Measurements from ENCODE around the gene SRMS.
A peak's percentile ranks its signal among the peaks of the same experiment; 100 is the strongest.
"Not testable (repeated sequence)": the region's sequence is repeated elsewhere in the genome, so short reads cannot be mapped to it uniquely, and the experiment has no call there.

Gene SRMS

GRCh38 chr20:63522091-63522868 lies 25.3 kb downstream of the SRMS start:
- H3K4me3 Mint-ChIP-seq = peak overlapping the region; percentile 81
- no peak for ATAC-seq (replicated peaks; ENCODE audit: extremely low read depth, poor library complexity, severe bottlenecking)
- peak overlapping the region; percentile 78 for H3K27ac Mint-ChIP-seq (ENCODE audit: low read depth)
- H3K27me3 Mint-ChIP-seq = no peaks in the 10 kb centered on the region
- no peak for DNase-seq (ENCODE audit: low spot score in 2 of 2)
- H3K9me3 Mint-ChIP-seq = no peaks in the 10 kb centered on the region
- peaks cover 14% of the 10 kb centered on the region for H3K4me1 Mint-ChIP-seq
- peaks cover 33% of the 10 kb centered on the region for H3K36me3 Mint-ChIP-seq (ENCODE audit: insufficient read depth)

GRCh38 chr20:63521602-63522001 lies 25.9 kb downstream of the SRMS start:
- H3K27ac Mint-ChIP-seq (ENCODE audit: low read depth) = peak overlapping the region; percentile 78

GRCh38 chr20:63520934-63521601 lies 26.5 kb downstream of the SRMS start:
- Mint-ChIP-seq H3K4me1 (peaks cover 14% of the 10 kb centered on the region), H3K9me3 (no peaks in the 10 kb centered on the region), H3K4me3 (peak overlapping the region; percentile 81), H3K27me3 (no peaks in the 10 kb centered on the region), H3K36me3 (ENCODE audit: insufficient read depth) (peaks cover 33% of the 10 kb centered on the region), H3K27ac (ENCODE audit: low read depth) (peak overlapping the region; percentile 78)
- ATAC-seq (replicated peaks; ENCODE audit: extremely low read depth, poor library complexity, severe bottlenecking) (peak; percentile 73), DNase-seq (ENCODE audit: low spot score in 2 of 2) (peak in 1 of 2 donors; percentile 69)

More at GRCh38 chr20:63521602-63522001, 25.9 kb downstream of the SRMS start:
- DNase-seq (ENCODE audit: low spot score in 2 of 2) (no peak), ATAC-seq (replicated peaks; ENCODE audit: extremely low read depth, poor library complexity, severe bottlenecking) (no peak)
- Mint-ChIP-seq H3K4me1 (peaks cover 14% of the 10 kb centered on the region), H3K27me3 (no peaks in the 10 kb centered on the region), H3K9me3 (no peaks in the 10 kb centered on the region), H3K36me3 (ENCODE audit: insufficient read depth) (peaks cover 33% of the 10 kb centered on the region), H3K4me3 (peak overlapping the region; percentile 81)

GRCh38 chr20:63520504-63520933 lies 27.0 kb downstream of the SRMS start, which contains the start of gene PPDPF:
Gene PPDPF, plus strand, starts transcription at chr20:63520765. Its CDS starts 544 bp downstream, at chr20:63521309.
- ATAC-seq (replicated peaks; ENCODE audit: extremely low read depth, poor library complexity, severe bottlenecking) = peak; percentile 83
- Mint-ChIP-seq H3K4me3 (peak within 1 kb of the TSS; percentile 81), H3K27me3 (no peaks in the 10 kb centered on the region), H3K9me3 (no peaks in the 10 kb centered on the region), H3K4me1 (peaks cover 14% of the 10 kb centered on the region), H3K36me3 (ENCODE audit: insufficient read depth) (peaks cover 33% of the 10 kb centered on the region), H3K27ac (ENCODE audit: low read depth) (peak within 1 kb of the TSS; percentile 78)
- DNase-seq (ENCODE audit: low spot score in 2 of 2) = peak; percentile 69 to 77

- H3K4me3 Mint-ChIP-seq = peak overlapping the region; percentile 81
- peak overlapping the region; percentile 78 for H3K27ac Mint-ChIP-seq (ENCODE audit: low read depth)
- peaks cover 33% of the 10 kb centered on the region for H3K36me3 Mint-ChIP-seq (ENCODE audit: insufficient read depth)
- DNase-seq (ENCODE audit: low spot score in 2 of 2) (peak; percentile 41 to 47), ATAC-seq (replicated peaks; ENCODE audit: extremely low read depth, poor library complexity, severe bottlenecking) (peak; percentile 36)
- no peaks in the 10 kb centered on the region for H3K27me3 Mint-ChIP-seq
- H3K9me3 Mint-ChIP-seq = no peaks in the 10 kb centered on the region
- peaks cover 14% of the 10 kb centered on the region for H3K4me1 Mint-ChIP-seq
Observed at GRCh38 chr20:63519668-63520503, 27.7 kb downstream of the SRMS start.

GRCh38 chr20:63518946-63519667 lies 28.4 kb downstream of the SRMS start:
- H3K4me3 Mint-ChIP-seq = peak overlapping the region; percentile 81
- H3K27ac Mint-ChIP-seq (ENCODE audit: low read depth) = peak overlapping the region; percentile 25
- no peaks in the 10 kb centered on the region for H3K9me3 Mint-ChIP-seq
- H3K36me3 Mint-ChIP-seq (ENCODE audit: insufficient read depth) = peaks cover 29% of the 10 kb centered on the region
- DNase-seq (ENCODE audit: low spot score in 2 of 2) = no peak
- no peak for ATAC-seq (replicated peaks; ENCODE audit: extremely low read depth, poor library complexity, severe bottlenecking)
- peaks cover 14% of the 10 kb centered on the region for H3K4me1 Mint-ChIP-seq
- no peaks in the 10 kb centered on the region for H3K27me3 Mint-ChIP-seq

GRCh38 chr20:63518351-63518861 lies 29.1 kb downstream of the SRMS start:
- ATAC-seq (replicated peaks; ENCODE audit: extremely low read depth, poor library complexity, severe bottlenecking) (no peak), DNase-seq (ENCODE audit: low spot score in 2 of 2) (no peak)
- Mint-ChIP-seq H3K4me1 (peaks cover 9% of the 10 kb centered on the region), H3K4me3 (peak overlapping the region; percentile 43), H3K27ac (ENCODE audit: low read depth) (no peak overlapping the region), H3K9me3 (no peaks in the 10 kb centered on the region), H3K27me3 (peaks cover 2% of the 10 kb centered on the region), H3K36me3 (ENCODE audit: insufficient read depth) (peaks cover 24% of the 10 kb centered on the region)

GRCh38 chr20:63517376-63518309 lies 29.9 kb downstream of the SRMS start:
- DNase-seq (ENCODE audit: low spot score in 2 of 2) (no peak), ATAC-seq (replicated peaks; ENCODE audit: extremely low read depth, poor library complexity, severe bottlenecking) (no peak)
- Mint-ChIP-seq H3K4me3 (peak overlapping the region; percentile 43), H3K36me3 (ENCODE audit: insufficient read depth) (peaks cover 19% of the 10 kb centered on the region), H3K27me3 (peaks cover 9% of the 10 kb centered on the region), H3K9me3 (no peaks in the 10 kb centered on the region), H3K4me1 (peaks cover 6% of the 10 kb centered on the region), H3K27ac (ENCODE audit: low read depth) (no peak overlapping the region)

- H3K9me3 Mint-ChIP-seq; ATAC-seq (replicated peaks; ENCODE audit: extremely low read depth, poor library complexity, severe bottlenecking); H3K36me3 Mint-ChIP-seq (ENCODE audit: insufficient read depth); H3K27ac Mint-ChIP-seq (ENCODE audit: low read depth); H3K4me3 Mint-ChIP-seq; H3K4me1 Mint-ChIP-seq; DNase-seq (ENCODE audit: low spot score in 2 of 2): not testable (repeated sequence)
- peaks cover 37% of the 10 kb centered on the region for H3K27me3 Mint-ChIP-seq
Observed at GRCh38 chr20:63514520-63514919, 33.0 kb downstream of the SRMS start.

GRCh38 chr20:63513207-63513606 lies 34.3 kb downstream of the SRMS start:
- no peak overlapping the region for H3K27ac Mint-ChIP-seq (ENCODE audit: low read depth)
- DNase-seq (ENCODE audit: low spot score in 2 of 2) (no peak), ATAC-seq (replicated peaks; ENCODE audit: extremely low read depth, poor library complexity, severe bottlenecking) (no peak)
- peaks cover 50% of the 10 kb centered on the region for H3K27me3 Mint-ChIP-seq
- no peaks in the 10 kb centered on the region for H3K4me1 Mint-ChIP-seq
- peaks cover 3% of the 10 kb centered on the region for H3K36me3 Mint-ChIP-seq (ENCODE audit: insufficient read depth)
- no peak overlapping the region for H3K4me3 Mint-ChIP-seq
- no peaks in the 10 kb centered on the region for H3K9me3 Mint-ChIP-seq

GRCh38 chr20:63509088-63509564 lies 38.4 kb downstream of the SRMS start:
- no peak overlapping the region for H3K4me3 Mint-ChIP-seq
- DNase-seq (ENCODE audit: low spot score in 2 of 2) (no peak), ATAC-seq (replicated peaks; ENCODE audit: extremely low read depth, poor library complexity, severe bottlenecking) (no peak)
- no peak overlapping the region for H3K27ac Mint-ChIP-seq (ENCODE audit: low read depth)
- H3K27me3 Mint-ChIP-seq = peaks cover 78% of the 10 kb centered on the region
- H3K4me1 Mint-ChIP-seq = no peaks in the 10 kb centered on the region
- no peaks in the 10 kb centered on the region for H3K36me3 Mint-ChIP-seq (ENCODE audit: insufficient read depth)
- no peaks in the 10 kb centered on the region for H3K9me3 Mint-ChIP-seq

Data from central memory CD8-positive, alpha-beta T cell (primary cell).